Large intestine (tissue), 3 donors: ENCODE results near the gene RALB. TPM values are rescaled to one million over a fixed set of nuclear protein-coding genes. Genes with fewer than 3 reads are reported as not detected.
A peak's percentile ranks its signal among the peaks of the same experiment; 100 is the strongest.

Experiments used
- DNase-seq, 2 donors: peaks; one replicate each; pipeline versions ENCODE4 v3.0.0 to v3.0.0-alpha.2; 2013
- H3K27ac ChIP-seq: one replicate; pipeline ENCODE4 v1.5.1; 2013; ENCODE audit warnings: low read length
- H3K27me3 ChIP-seq: 2 replicates; pipeline ENCODE4 v1.6.1; 2013; ENCODE audit warnings: low read length; ENCODE audit not compliant: control insufficient read depth, insufficient read depth
- H3K36me3 ChIP-seq: 2 replicates; pipeline ENCODE4 v1.6.1; 2013; ENCODE audit warnings: low read length; ENCODE audit not compliant: control insufficient read depth, insufficient read depth
- H3K4me1 ChIP-seq: one replicate; pipeline ENCODE4 v1.6.1; 2013; ENCODE audit warnings: low read length; ENCODE audit not compliant: control insufficient read depth, insufficient read depth
- H3K4me3 ChIP-seq: one replicate; pipeline ENCODE4 v1.5.1; 2013; ENCODE audit warnings: low read length
- H3K9me3 ChIP-seq: one replicate; pipeline ENCODE4 v1.6.1; 2013; ENCODE audit warnings: mild to moderate bottlenecking, low read depth, low read length, moderate library complexity; ENCODE audit not compliant: control insufficient read depth
- WGBS: methylation state at CpG from one replicate; pipeline ENCODE4 v1.1.5; 2013; ENCODE audit warnings: low lambda C conversion rate; ENCODE audit not compliant: insufficient coverage; 5-methylcytosine and 5-hydroxymethylcytosine counted together
- polyA plus RNA-seq: library from polyadenylated mRNA; unstranded; fragments of 120-200 nt; gene quantifications from one replicate; pipeline ENCODE4 v1.2.1, GENCODE V29; 2013

RALB gene
- polyA plus RNA-seq, 1 donor = 102 TPM

- WGBS = no CpG with 5 or more reads among the region's 8 CpGs
- peaks cover 20% of the 10 kb centered on the region for H3K36me3 ChIP-seq
- peaks cover 10% of the 10 kb centered on the region for H3K9me3 ChIP-seq
- H3K4me3 ChIP-seq = no peak overlapping the region
- H3K4me1 ChIP-seq = peaks cover 11% of the 10 kb centered on the region
- no peak for DNase-seq
- no peak overlapping the region for H3K27ac ChIP-seq
- no peaks in the 10 kb centered on the region for H3K27me3 ChIP-seq
Measured at GRCh38 chr2:120275617-120276400, 23.2 kb downstream of the RALB start.

GRCh38 chr2:120277505-120278205 is 25.0 kb downstream of the RALB start:
- Histone ChIP-seq H3K36me3 (peaks cover 32% of the 10 kb centered on the region), H3K27me3 (no peaks in the 10 kb centered on the region), H3K4me1 (peaks cover 8% of the 10 kb centered on the region), H3K27ac (no peak overlapping the region), H3K9me3 (peaks cover 10% of the 10 kb centered on the region), H3K4me3 (no peak overlapping the region)
- WGBS = 84% methylated on average over 11 of the region's 19 CpGs
- no peak for DNase-seq

GRCh38 chr2:120278901-120279300 is 26.2 kb downstream of the RALB start:
- Histone ChIP-seq H3K27ac (no peak overlapping the region), H3K27me3 (no peaks in the 10 kb centered on the region), H3K9me3 (peaks cover 8% of the 10 kb centered on the region), H3K36me3 (peaks cover 33% of the 10 kb centered on the region), H3K4me3 (no peak overlapping the region), H3K4me1 (no peaks in the 10 kb centered on the region)
- no CpG with 5 or more reads among the region's 10 CpGs for WGBS
- no peak for DNase-seq

GRCh38 chr2:120279708-120280107 is 27.1 kb downstream of the RALB start:
- peaks cover 34% of the 10 kb centered on the region for H3K36me3 ChIP-seq
- no peaks in the 10 kb centered on the region for H3K4me1 ChIP-seq
- peaks cover 8% of the 10 kb centered on the region for H3K9me3 ChIP-seq
- no peak overlapping the region for H3K4me3 ChIP-seq
- peak in 1 of 2 donors; percentile 16 for DNase-seq
- H3K27me3 ChIP-seq = no peaks in the 10 kb centered on the region
- no peak overlapping the region for H3K27ac ChIP-seq
- WGBS = no CpG with 5 or more reads among the region's 14 CpGs

GRCh38 chr2:120283649-120284048 is 31.0 kb downstream of the RALB start:
- no peak overlapping the region for H3K4me3 ChIP-seq
- no peak overlapping the region for H3K27ac ChIP-seq
- no CpG with 5 or more reads among the region's 4 CpGs for WGBS
- H3K27me3 ChIP-seq = no peaks in the 10 kb centered on the region
- peaks cover 3% of the 10 kb centered on the region for H3K9me3 ChIP-seq
- H3K4me1 ChIP-seq = peaks cover 5% of the 10 kb centered on the region
- H3K36me3 ChIP-seq = peaks cover 41% of the 10 kb centered on the region
- no peak for DNase-seq

- no peak for DNase-seq
- Histone ChIP-seq H3K36me3 (peaks cover 38% of the 10 kb centered on the region), H3K27ac (no peak overlapping the region), H3K27me3 (no peaks in the 10 kb centered on the region), H3K4me3 (no peak overlapping the region), H3K9me3 (no peaks in the 10 kb centered on the region), H3K4me1 (peaks cover 5% of the 10 kb centered on the region)
- no CpG with 5 or more reads among the region's 6 CpGs for WGBS
Measured at GRCh38 chr2:120285056-120285455, 32.4 kb downstream of the RALB start.

- no CpG with 5 or more reads among the region's 8 CpGs for WGBS
- no peaks in the 10 kb centered on the region for H3K9me3 ChIP-seq
- H3K36me3 ChIP-seq = peaks cover 49% of the 10 kb centered on the region
- peaks cover 5% of the 10 kb centered on the region for H3K4me1 ChIP-seq
- peak overlapping the region; percentile 61 for H3K27ac ChIP-seq
- peak in 1 of 2 donors; percentile 53 for DNase-seq
- H3K27me3 ChIP-seq = no peaks in the 10 kb centered on the region
- H3K4me3 ChIP-seq = no peak overlapping the region
Measured at GRCh38 chr2:120287183-120288015, 34.7 kb downstream of the RALB start.

- Histone ChIP-seq H3K9me3 (no peaks in the 10 kb centered on the region), H3K4me1 (peaks cover 5% of the 10 kb centered on the region), H3K27me3 (no peaks in the 10 kb centered on the region), H3K27ac (peak overlapping the region; percentile 61), H3K4me3 (no peak overlapping the region), H3K36me3 (peaks cover 51% of the 10 kb centered on the region)
- no peak for DNase-seq
- no CpG with 5 or more reads among the region's 1 CpG for WGBS
Measured at GRCh38 chr2:120288016-120288373, 35.3 kb downstream of the RALB start.

GRCh38 chr2:120289221-120289906 is 36.7 kb downstream of the RALB start:
- Histone ChIP-seq H3K4me1 (peaks cover 5% of the 10 kb centered on the region), H3K27me3 (no peaks in the 10 kb centered on the region), H3K36me3 (peaks cover 62% of the 10 kb centered on the region), H3K9me3 (no peaks in the 10 kb centered on the region), H3K27ac (no peak overlapping the region), H3K4me3 (no peak overlapping the region)
- no CpG with 5 or more reads among the region's 14 CpGs for WGBS
- no peak for DNase-seq

- Histone ChIP-seq H3K4me1 (peaks cover 5% of the 10 kb centered on the region), H3K9me3 (no peaks in the 10 kb centered on the region), H3K27me3 (no peaks in the 10 kb centered on the region), H3K36me3 (peaks cover 66% of the 10 kb centered on the region), H3K4me3 (no peak overlapping the region), H3K27ac (no peak overlapping the region)
- WGBS = no CpG with 5 or more reads among the region's 2 CpGs
- DNase-seq = no peak
Measured at GRCh38 chr2:120290737-120291136, 38.1 kb downstream of the RALB start.
